Measurements from ENCODE around the gene TXNDC9.
"Not testable (repeated sequence)": the region's sequence is repeated elsewhere in the genome, so short reads cannot be mapped to it uniquely, and the experiment has no call there.

The TXNDC9 gene, protein sequence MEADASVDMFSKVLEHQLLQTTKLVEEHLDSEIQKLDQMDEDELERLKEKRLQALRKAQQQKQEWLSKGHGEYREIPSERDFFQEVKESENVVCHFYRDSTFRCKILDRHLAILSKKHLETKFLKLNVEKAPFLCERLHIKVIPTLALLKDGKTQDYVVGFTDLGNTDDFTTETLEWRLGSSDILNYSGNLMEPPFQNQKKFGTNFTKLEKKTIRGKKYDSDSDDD

GRCh38 chr2:99335911-99336803, at the start of gene TXNDC9:
Gene TXNDC9, minus strand, starts transcription at chr2:99336333. Its CDS starts 3,123 bp downstream, at chr2:99333210.
- peak; percentile 99 for DNase-seq

- no peak for DNase-seq
Observed at GRCh38 chr2:99382143-99382542, 46.0 kb upstream of the TXNDC9 start.

DNA sequence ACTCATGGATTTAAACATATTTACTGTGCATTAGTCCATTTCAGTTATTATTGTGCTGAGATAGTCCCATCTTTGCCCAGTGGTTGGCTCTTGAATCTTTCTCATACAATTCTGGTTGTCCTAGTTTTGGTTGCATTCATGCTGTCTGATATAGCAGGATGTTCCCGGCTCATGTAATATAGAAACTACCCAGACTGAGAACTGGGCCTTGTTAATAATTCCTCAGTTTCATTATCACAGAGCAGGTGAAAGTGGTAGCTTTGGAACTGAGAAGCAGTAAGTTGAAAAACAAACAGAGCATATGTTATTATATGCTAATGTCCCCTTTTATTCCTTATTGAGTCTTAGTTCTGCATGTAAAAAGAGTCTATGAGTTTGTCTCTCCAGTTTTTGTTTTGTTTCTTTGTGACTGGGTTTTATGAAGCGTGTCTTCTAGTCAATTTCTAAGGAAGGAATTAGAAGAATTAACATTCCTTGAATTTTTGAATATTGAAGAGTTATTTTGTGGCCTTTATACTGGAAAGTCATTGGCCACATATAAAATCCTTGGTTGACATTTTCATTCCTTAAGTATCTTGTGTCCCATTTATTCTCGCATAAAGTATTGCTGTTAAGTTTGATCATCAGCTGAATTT, 44.4 kb upstream of the TXNDC9 start:
- no peak for DNase-seq

DNA sequence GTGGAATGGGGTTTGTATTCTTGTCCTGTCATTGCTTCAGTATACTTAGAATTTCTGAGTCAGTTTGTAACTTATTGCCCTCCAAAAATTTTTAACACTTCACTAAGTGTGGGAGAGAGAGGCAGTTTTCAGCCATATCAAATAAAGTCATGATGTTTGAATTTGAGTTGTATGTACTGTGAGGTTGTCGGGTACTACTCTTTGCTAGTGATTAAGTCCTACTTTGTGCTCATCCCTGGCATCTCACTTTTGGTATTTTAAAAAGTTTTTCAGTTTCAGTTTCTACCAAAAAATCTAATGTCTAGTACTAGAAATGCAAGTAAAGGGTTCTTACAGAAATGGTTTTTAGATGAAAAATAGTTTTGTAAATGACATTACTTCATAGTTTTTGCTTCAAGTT, 41.7 kb upstream of the TXNDC9 start:
- DNase-seq, result no peak

GRCh38 chr2:99376254-99376864, 40.2 kb upstream of the TXNDC9 start:
- no peak for DNase-seq

DNA sequence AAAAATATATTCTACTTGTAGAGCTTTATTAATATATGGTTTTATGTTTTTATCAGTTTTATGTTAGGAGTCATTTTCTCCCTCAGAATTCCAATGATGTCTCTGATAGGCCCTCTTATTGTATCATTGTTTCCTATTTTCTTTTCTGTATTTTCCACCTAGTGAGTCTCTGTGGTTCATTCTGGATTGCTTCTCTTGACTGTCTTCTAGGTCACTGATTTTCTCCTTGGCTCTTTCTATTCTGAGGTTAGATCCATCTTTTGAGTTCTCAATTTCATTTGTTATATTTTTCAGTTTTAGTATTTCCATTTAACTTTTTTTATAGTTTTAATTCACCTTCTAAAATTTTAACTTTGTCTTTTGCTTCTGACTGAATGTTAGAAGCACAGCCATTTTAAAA, 38.6 kb upstream of the TXNDC9 start:
- DNase-seq, result no peak

DNA sequence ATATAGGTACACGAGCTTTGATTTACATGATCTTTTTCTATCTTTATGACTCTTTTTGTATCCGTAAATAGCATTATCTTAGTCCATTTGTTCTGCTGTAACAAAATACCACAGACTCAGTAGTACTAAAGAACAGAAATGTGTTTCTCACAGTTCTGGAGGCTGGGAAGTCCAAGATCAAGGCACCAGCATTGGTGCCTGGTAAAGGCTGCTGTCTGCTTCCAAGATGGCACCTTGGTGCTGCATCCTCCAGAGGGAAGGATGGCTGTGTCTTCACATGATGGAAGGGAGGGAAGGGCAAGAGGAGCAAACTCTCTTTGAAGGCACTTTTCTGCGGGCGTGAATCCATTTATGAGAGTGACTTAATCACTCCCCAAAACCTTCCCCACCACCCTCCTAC, 37.0 kb upstream of the TXNDC9 start:
- DNase-seq, result no peak

DNA sequence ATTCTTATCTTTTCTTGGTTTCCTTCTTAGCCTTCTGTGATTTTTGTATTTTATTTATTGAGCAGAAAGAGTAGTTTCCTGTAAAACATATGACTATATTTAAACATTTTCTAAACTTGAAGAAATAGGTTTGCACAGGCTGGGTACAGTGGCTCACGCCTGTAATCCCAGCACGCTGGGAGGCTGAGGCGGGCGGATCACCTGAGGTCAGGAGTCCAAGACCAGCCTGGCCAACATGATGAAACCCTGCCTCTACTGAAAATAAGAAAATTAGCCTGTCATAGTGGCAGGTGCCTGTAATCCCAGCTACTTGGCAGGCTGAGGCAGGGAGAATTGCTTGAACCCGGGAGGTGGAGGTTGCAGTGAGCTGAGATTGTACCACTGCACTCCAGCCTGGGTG, 32.7 kb upstream of the TXNDC9 start:
- not testable (repeated sequence) for DNase-seq

DNA sequence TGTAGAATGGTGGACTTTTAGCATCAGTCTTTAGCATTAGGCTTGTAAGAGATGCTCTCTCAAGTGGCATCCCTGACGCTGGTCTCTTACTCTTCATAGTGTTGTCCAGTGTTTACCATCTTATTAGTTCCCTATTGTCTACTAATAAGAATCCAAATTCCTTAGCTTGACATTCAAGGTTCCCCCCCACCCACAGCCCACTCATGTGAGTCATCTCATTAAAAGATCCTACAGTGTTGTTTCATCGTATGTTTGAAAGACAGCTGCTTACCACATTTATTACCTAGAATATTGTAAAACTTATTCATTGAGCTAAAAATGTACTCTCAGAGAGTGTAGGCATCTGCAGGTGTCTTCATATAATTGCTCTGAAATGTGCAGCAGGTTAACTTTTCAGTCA, 29.5 kb upstream of the TXNDC9 start:
- DNase-seq, result no peak

DNA sequence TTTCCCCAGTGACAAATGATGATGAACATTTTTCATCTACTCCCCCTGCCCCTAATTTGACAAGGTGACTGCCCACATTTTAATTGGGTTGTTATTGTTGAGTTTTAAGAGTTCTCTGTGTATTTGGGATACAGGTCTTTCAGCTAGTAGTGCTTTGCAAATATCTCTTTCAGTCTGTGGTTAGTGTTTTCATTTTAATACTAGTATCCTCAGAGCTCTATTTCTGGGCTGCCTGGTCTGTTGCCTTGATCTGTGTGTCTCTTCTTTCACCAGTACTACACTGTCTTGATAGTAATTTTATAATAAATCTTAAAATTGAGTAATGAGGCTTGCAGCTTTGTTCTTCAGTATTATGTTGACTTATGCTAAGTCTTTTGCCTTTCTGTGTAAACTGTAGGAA, 20.7 kb upstream of the TXNDC9 start:
- no peak for DNase-seq

- not testable (repeated sequence) for DNase-seq
Observed at GRCh38 chr2:99354825-99355224, 18.7 kb upstream of the TXNDC9 start.

DNA sequence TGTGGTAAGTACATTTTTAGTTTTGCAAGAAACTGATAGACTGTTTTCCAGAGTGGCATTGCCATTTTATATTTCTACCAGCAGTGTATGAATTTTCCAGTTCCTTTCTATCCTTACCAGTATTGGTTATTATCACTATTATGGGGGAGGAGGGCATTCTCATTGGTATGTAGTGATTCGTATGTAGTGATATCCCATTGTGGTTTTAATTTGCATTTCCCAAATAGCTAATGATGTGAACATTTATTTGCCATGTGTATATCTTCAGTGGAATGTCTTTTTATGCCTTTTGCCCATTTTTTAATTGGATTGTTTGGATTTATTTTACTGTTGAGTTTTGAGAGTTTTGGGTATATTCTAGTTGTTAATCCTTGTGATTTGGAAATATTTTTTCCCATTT, 17.9 kb upstream of the TXNDC9 start:
- DNase-seq, result no peak

- no peak for DNase-seq
Observed at GRCh38 chr2:99350194-99350593, 14.1 kb upstream of the TXNDC9 start.

DNA sequence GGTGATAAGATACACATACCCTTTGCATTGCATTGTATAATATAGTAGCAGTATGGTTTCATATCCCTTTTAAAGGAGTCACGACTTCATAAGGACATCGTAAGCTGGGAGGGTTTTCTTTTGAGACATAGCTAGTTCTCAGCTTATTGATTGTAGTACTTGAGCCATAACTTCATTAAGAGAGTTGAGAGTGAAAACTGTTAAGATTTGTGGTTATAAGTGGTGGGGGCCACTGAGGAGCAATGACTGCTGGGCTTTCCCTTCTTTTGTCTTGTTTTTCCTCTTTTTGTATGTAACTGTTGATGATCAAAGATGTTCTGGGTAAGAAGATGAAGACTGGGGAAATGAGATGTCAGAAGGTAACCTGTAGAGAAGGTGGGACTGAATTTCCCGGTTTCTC, 12.0 kb upstream of the TXNDC9 start:
- DNase-seq, result no peak

DNA sequence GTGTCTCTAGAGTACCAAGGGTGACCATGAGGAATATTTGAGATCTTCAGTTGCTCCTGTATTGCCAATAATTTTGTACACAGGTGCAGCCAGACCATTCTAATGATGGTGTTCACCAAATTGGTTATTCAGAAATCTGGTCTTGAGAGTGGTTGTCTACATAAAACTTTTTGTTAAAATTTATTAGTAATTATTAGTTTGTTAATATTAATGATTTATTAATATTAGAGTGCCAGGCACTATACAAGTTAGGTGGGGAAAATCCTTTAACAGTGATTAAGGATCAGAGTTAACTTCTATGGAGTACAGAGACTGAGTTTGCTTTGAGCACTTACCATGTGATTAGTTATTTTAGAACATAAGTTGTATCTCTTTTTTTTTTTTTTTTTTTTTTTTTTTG, 10.1 kb upstream of the TXNDC9 start:
- no peak for DNase-seq

- DNase-seq, result not testable (repeated sequence)
Observed at GRCh38 chr2:99345446-99345845, 9.3 kb upstream of the TXNDC9 start.

DNA sequence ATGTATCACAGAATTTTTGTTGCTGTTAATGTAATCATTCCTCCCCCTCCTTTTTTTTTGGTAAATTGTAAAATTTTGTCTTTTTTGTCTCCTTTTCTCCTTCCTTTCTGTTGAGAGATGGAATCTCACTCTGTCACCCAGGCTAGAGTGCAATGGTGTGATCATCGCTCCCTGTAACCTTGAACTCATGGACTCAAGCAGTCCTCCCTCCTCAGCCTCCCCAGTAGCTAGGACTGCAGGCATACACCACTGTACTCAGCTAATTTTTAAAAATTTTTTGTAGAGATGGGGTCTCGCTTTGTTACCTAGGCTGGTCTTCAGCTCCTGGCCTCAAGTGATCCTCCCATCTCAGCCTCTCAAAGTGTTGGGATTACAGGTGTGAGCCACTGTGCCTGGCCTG, 6.4 kb upstream of the TXNDC9 start:
- DNase-seq, result no peak

DNA sequence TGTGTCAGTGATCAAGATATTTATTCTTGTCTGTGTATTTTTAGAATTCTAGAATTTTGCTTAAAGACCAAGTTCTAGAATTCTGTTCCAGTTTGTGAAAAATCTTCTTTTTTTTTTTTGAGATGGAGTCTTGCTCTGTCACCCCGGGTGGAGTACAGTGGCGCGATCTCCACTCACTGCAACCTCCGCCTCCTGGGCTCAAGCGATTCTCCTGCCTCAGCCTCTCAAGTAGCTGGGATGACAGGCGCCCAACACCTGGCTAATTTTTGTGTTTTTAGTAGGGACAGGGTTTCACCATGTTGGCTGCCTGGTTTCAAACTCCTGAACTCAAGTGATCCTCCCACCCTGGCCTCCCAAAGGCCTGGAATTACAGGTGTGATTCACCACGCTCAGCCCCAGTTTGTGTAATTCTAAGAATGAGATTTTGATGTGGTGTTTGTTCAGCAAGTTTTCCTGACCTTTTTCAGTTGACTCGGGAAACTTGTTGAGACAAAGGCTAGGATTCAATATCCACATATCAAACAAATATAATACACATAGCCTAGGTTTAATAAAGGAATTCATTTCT, 4.6 kb upstream of the TXNDC9 start:
- DNase-seq, result no peak

DNA sequence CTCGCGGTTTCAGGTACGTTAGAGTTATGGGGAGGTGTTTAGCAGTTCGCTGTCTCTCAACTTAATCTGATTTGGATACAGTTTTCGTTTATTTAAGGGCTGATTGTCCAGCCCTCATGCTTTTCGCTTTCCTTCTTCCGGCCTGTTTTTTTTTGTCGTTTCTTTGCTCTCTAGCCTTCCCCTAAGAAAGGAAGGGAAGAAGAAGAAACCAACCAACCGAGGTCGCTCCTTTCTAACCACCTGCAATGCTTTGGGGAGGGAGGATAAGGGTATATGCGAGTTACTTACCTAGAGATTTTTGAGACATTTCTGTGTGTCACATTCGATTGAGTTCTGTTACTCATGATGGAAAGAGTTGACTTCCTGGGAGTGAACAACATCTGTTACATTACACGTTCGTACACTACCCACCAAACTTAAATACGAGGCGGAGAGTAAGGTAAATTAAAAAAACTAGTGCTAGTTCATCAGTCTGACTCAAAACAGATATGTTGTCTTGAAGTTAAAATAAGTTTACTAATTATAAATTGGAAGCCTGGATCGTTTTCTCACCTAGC, 2.0 kb upstream of the TXNDC9 start:
- peak; percentile 42 for DNase-seq

DNA sequence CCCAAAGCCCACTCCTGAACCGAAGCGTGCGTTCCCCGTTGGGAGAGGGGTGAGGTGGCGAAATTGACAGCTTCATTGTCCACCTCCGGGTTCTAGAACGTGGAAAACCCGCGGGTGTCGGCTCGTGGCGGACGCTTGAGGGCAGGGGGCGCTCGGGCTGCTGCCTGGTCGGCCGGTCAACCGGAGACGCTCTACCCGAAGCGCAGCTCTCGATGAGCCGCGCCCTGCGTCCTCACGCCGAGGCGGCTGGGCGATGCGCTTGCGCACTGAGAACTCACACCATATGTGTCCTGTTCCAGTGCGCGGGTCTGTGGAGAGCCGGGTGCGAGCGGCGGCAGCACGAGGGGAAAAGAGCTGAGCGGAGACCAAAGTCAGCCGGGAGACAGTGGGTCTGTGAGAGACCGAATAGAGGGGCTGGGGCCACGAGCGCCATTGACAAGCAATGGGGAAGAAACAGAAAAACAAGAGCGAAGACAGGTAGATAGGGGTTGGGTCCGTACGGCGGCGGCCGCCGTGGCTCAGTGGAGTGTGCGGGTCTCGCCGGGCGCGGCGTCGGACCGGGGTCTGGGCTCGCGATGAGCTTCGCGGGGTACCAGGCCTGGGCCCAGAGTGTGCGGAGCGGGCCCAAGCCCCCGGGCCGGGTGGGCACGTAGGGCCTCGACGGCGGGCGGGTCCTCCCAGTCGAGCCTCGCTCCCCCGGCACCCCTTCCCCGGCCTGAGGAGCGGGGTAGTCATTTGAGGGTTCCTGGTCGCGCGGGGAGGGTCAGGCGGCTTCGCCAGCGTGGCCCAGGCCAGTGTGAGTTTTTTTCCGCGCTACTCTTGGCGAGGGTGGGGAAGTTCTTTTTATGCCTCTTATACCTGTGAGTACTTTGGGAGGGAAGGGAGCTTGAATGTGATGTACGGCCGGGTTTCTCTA, 1.2 kb upstream of the TXNDC9 start, which contains the start of gene EIF5B:
Gene EIF5B, plus strand, starts transcription at position 277 of the 916 bp plus-strand sequence. Its CDS starts 166 bp downstream, at position 443.
- DNase-seq, result peak; percentile 97

- no peak for DNase-seq
Observed at GRCh38 chr2:99336804-99337112, 625 bp upstream of the TXNDC9 start.

- DNase-seq, result no peak
Observed at GRCh38 chr2:99325384-99325783, 10.7 kb downstream of the TXNDC9 start.
